Muscle layer of duodenum (tissue), 2 donors: ENCODE measurements around the gene FAM193A.
"Not testable (repeated sequence)": the region's sequence is repeated elsewhere in the genome, so short reads cannot be mapped to it uniquely, and the experiment has no call there.

Source experiments
- H3K27ac ChIP-seq: one replicate; pipeline ENCODE4 v1.7.0; 2013; ENCODE audit warnings: mild to moderate bottlenecking, low read length
- H3K27me3 ChIP-seq: one replicate; pipeline ENCODE4 v1.7.0; 2013; ENCODE audit warnings: low read depth, mild to moderate bottlenecking, control low read depth, low read length
- H3K36me3 ChIP-seq, 2 donors: one replicate each; pipeline ENCODE4 v1.7.0; 2013; ENCODE audit warnings: low read length in 2 of 2, control low read depth in 1 of 2, mild to moderate bottlenecking in 1 of 2; ENCODE audit not compliant: insufficient read depth in 2 of 2, control insufficient read depth in 1 of 2
- H3K4me1 ChIP-seq, 2 donors: one replicate each; pipeline ENCODE4 v1.7.0; 2013; ENCODE audit warnings: low read length in 2 of 2, mild to moderate bottlenecking in 2 of 2, control low read depth in 1 of 2, moderate library complexity in 1 of 2; ENCODE audit not compliant: insufficient read depth in 2 of 2, control insufficient read depth in 1 of 2
- H3K4me3 ChIP-seq, 2 donors: one replicate each; pipeline ENCODE4 v1.7.0; 2013; ENCODE audit warnings: low read length in 2 of 2, low read depth in 1 of 2, mild to moderate bottlenecking in 1 of 2
- H3K9me3 ChIP-seq, 2 donors: one replicate each; pipeline ENCODE4 v1.7.0; 2013; ENCODE audit warnings: low read length in 2 of 2, control low read depth in 1 of 2, mild to moderate bottlenecking in 1 of 2; ENCODE audit not compliant: control insufficient read depth in 1 of 2
- donor health status: healthy.

FAM193A gene

DNA sequence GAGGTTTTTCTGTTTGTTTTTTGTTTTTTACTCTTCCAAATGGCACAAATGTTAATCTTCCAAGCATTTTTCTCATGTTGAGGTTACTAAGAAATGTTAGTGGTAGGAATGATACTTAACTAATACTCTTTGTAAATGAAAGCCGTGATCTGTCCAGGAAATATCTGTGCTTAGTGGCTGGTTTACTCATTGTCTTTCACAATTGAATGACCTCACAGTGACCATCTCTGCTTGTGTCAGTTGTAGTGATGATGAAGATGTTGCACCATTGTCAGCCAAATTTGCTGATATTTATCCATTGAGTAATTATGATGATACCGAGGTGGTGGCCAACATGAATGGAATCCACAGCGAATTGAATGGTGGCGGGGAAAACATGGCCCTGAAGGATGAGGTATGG is 126.2 kb downstream of the FAM193A start:
- Histone ChIP-seq H3K27ac (no peak overlapping the region), H3K27me3 (no peaks in the 10 kb centered on the region), H3K36me3 (peaks cover 35 to 44% of the 10 kb centered on the region in 2 donors), H3K4me3 (no peak overlapping the region), H3K4me1 (peaks cover 4 to 14% of the 10 kb centered on the region in 2 donors), H3K9me3 (no peaks in the 10 kb centered on the region)

DNA sequence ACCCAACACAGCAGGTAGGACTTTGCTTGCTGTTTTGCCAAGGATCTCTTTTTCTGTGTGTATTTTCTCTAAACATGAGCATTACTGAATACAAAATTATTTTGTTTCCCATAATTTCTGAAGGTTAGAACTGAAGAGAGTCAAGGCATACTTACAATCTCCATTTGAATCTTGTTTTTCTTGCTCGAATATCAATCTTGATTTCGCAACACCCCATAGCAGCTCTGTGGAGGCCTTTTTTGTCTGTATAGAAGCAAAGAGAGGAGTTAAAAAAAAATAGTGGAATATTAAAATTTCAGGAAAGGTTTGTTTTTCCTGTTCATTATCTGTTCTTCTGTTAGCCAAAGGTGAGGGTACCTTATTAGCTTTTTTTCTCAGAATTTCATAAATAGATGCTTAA is 126.8 kb downstream of the FAM193A start:
- H3K4me1 ChIP-seq: peaks cover 4 to 20% of the 10 kb centered on the region in 2 donors
- no peak overlapping the region for H3K27ac ChIP-seq
- no peaks in the 10 kb centered on the region for H3K27me3 ChIP-seq
- H3K4me3 ChIP-seq: no peak overlapping the region
- no peaks in the 10 kb centered on the region for H3K9me3 ChIP-seq
- peaks cover 29 to 37% of the 10 kb centered on the region in 2 donors for H3K36me3 ChIP-seq

DNA sequence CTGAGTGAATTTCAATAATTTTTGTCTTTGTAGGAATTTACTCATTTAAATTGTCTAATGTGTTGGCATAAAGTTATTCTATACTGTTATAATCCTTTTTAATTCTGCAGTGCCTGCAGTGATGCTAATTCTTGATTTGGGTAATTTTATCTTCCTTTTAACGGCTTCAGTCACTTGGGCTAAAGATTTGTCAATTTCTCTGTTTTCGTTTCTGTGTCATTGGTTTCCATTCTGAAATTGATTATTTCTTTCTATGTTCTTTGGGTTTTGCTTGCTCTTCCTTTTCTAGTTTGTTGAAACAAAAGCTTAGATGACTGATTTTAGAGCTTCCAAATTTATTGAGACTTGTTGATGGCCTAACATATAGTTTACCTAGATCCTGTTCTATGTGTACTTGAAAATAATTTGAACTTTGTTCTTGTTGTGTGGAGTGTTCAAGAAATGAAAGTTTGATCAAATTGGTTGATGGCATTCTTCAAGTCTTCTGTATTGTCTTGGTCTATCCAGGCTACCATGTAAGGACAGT is 130.3 kb downstream of the FAM193A start:
- Histone ChIP-seq H3K27ac (peak overlapping the region; percentile 31), H3K27me3 (no peaks in the 10 kb centered on the region), H3K9me3 (no peaks in the 10 kb centered on the region), H3K36me3 (peaks cover 16 to 21% of the 10 kb centered on the region in 2 donors), H3K4me1 (peaks cover 0 to 20% of the 10 kb centered on the region in 2 donors), H3K4me3 (peak overlapping the region in 1 of 2 donors; percentile 34)

DNA sequence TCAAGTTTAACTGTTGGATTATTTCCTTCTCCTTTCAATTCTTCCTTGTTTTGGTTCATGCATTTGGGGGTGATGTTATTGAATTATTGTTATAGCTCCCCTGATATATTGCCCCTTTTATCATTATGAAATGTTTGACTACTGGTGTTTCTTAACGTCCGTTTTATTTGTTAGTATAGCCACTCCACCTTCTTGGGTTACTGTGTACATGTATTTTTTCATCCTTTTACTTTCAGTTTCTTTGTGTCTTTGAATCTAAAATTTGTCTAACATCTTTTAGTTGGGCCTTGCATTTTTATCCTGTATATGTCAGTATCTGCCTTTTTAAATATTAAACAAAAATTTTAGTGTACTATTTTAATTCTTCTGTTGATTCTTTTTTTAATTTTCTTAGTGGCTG is 131.0 kb downstream of the FAM193A start:
- Histone ChIP-seq H3K27me3 (no peaks in the 10 kb centered on the region), H3K4me1 (peaks cover 0 to 27% of the 10 kb centered on the region in 2 donors), H3K4me3 (peak overlapping the region in 1 of 2 donors; percentile 34), H3K27ac (peak overlapping the region; percentile 31), H3K36me3 (peaks cover 22 to 28% of the 10 kb centered on the region in 2 donors), H3K9me3 (no peaks in the 10 kb centered on the region)

DNA sequence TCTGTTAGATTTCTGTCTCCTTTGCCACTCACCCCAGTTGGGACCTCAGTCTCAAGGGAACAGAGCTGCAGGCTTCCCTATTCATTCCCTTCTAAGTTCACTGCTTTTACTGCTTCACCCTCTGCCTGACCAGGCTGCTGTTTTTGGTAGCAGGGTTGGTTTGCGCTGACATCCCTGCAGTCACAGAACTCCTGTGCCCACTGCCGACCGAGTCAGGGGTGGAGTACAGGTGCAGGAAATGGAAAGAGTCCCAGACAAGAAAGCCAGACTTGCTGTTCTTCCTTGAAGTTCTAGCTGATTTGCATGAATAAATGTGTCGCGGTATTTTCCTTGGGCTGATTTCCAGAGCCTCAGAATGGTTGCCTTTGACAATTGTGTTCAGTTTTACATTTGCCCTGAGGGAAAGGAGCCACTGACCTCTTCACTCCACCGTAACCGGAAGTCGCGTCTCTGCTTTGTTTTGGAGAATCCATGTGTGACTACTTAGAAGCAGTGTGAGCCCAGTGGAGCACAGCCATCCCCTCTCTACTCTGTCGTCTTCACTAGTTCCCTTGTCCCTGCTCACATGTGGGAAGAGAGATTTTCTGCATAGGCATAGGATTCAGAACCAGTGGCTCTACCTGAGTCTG is 134.9 kb downstream of the FAM193A start:
- Histone ChIP-seq H3K27ac (no peak overlapping the region), H3K9me3 (no peaks in the 10 kb centered on the region), H3K4me3 (no peak overlapping the region), H3K27me3 (no peaks in the 10 kb centered on the region), H3K4me1 (peaks cover 0 to 41% of the 10 kb centered on the region in 2 donors), H3K36me3 (peaks cover 33 to 38% of the 10 kb centered on the region in 2 donors)

DNA sequence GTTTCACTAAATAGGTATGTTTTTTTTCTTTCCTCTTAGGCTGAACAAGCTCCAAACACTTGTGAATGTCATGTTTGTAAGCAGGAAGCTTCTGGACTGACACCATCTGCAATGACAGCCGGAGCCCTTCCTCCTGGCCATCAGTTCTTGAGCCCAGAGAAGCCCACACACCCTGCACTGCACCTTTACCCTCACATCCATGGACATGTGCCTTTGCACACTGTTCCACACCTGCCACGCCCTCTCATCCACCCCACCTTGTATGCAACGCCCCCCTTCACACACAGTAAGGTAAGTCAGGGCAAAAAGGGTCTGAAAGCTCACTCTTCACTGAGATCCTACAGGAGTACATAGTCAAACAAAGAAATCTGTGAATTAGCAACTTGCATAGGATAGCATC is 135.6 kb downstream of the FAM193A start:
- H3K9me3 ChIP-seq: no peaks in the 10 kb centered on the region
- no peak overlapping the region for H3K4me3 ChIP-seq
- no peaks in the 10 kb centered on the region for H3K27me3 ChIP-seq
- peaks cover 0 to 41% of the 10 kb centered on the region in 2 donors for H3K4me1 ChIP-seq
- H3K36me3 ChIP-seq: peaks cover 37 to 38% of the 10 kb centered on the region in 2 donors
- no peak overlapping the region for H3K27ac ChIP-seq

DNA sequence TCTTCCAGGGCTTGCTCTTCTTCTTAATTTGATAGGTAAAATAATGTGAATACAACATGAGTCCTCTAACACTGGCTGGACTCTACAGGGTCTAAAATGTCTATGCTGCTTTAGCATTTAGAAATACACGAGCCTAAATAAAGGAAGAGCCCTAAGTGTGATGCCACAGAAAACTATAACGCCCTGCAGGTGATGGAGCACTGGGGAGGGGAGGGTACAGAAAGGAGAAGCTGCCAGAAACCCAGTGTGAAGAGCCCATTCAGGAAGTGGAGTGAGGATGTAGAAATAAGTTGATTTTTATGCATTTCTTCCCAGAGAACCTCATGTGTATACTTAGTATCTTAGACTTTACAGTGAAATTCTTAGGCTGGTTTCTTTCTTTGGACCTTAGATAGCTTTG is 136.3 kb downstream of the FAM193A start:
- Histone ChIP-seq H3K36me3 (peaks cover 38 to 39% of the 10 kb centered on the region in 2 donors), H3K9me3 (no peaks in the 10 kb centered on the region), H3K4me3 (no peak overlapping the region), H3K4me1 (peaks cover 0 to 38% of the 10 kb centered on the region in 2 donors), H3K27me3 (no peaks in the 10 kb centered on the region), H3K27ac (no peak overlapping the region)

DNA sequence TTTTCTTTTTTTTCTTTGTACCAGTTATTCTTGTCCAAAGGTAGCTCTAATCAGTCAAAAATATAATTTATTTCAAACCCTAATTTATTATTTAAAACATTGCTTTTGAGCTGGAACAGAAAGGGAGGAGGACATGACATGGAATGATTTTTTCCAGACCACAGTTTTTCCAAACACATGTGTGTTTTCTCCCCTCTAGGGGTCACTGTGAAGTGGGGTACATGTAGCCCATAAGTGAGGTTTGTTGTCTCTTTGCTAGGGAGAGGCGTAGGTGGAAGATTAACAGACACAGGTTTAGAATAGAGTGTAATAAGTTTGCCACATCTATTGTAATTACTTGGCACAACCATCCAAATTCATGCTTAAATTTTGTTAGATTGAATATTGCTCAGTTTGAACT is 136.7 kb downstream of the FAM193A start:
- Histone ChIP-seq H3K36me3 (peaks cover 38 to 39% of the 10 kb centered on the region in 2 donors), H3K4me3 (no peak overlapping the region), H3K27ac (no peak overlapping the region), H3K9me3 (no peaks in the 10 kb centered on the region), H3K27me3 (no peaks in the 10 kb centered on the region), H3K4me1 (peaks cover 0 to 33% of the 10 kb centered on the region in 2 donors)

DNA sequence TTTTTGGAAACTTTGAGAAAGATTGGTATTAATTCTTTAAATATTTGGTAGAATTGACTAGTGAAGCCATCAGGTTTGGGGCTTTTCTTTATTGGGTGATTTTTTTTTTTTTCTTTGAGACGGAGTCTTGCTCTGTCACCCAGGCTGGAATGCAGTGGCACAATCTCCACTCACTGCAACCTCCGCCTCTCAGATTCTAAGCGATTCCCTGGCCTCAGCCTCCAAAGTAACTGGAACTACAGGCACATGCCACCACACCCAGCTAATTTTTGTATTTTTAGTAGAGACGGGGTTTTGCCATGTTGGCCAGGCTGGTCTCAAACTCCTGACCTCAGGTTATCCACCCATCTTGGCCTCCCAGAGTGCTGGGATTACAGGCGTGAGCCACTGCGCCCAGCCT is 143.3 kb downstream of the FAM193A start:
- H3K36me3 ChIP-seq: peaks cover 12 to 34% of the 10 kb centered on the region in 2 donors
- not testable (repeated sequence) for H3K27me3 ChIP-seq, H3K4me3 ChIP-seq, H3K4me1 ChIP-seq, H3K27ac ChIP-seq, H3K9me3 ChIP-seq

DNA sequence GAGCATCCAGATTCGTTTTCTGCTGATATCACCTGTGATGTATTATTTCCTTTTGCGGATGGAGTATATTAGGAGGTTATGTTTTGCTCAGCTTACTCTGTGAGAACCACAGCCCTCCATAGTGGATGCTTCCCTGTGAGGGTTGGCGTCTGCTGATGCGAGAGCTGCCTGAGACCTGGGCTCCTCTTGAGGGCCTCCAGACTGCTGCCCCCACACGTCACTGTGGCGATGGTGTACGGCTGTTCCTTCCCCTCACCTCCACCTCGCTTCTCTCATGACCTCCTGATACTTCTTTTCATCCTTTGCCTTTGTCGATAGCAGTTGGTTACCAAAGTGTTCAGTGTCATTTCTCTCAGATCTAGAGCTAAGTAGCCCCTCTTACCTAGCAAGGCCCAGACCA is 148.0 kb downstream of the FAM193A start:
- Histone ChIP-seq H3K27ac (no peak overlapping the region), H3K36me3 (peaks cover 33 to 48% of the 10 kb centered on the region in 2 donors), H3K4me3 (no peak overlapping the region), H3K9me3 (no peaks in the 10 kb centered on the region), H3K4me1 (no peaks in the 10 kb centered on the region), H3K27me3 (no peaks in the 10 kb centered on the region)

DNA sequence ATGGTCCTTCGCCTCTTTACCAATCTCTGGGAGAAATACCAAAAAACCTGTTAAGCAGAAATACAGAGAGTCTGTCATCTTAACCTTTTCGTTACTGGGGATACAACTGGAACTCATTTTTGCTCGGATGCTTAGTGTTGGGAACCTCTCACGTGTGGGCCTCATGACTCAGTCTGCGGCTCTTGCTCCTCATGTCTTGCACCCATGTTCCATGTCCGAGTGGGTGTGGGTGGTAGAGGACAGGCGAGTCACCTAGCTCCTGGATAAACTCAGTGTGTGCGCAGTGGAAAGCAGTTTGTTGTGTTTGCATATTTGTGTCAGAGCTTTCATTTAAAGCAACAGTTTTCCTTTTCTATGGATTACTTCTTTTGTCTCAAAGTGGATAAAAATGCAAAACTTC is 149.1 kb downstream of the FAM193A start:
- H3K9me3 ChIP-seq: no peaks in the 10 kb centered on the region
- H3K36me3 ChIP-seq: peaks cover 38 to 58% of the 10 kb centered on the region in 2 donors

More for the DNA sequence above, 149.1 kb downstream of the FAM193A start:
- H3K27me3 ChIP-seq: no peaks in the 10 kb centered on the region
- H3K4me3 ChIP-seq: no peak overlapping the region
- no peak overlapping the region for H3K27ac ChIP-seq
- H3K4me1 ChIP-seq: no peaks in the 10 kb centered on the region
